HEK293 (cell line): ENCODE data around the gene STK38.

Source experiments
- HOXA7 ChIP-seq: sonication (generic); formaldehyde crosslinking; IDR thresholded peaks from 2 replicates; pipeline ENCODE4 v1.8.1; 2022; ENCODE audit warnings: missing genetic modification reagents, borderline replicate concordance
- TCF7L2 ChIP-seq: IDR thresholded peaks from 2 replicates; pipeline ENCODE4 v1.6.1; 2011; ENCODE audit warnings: low read depth, mild to moderate bottlenecking, inconsistent platforms, low read length, moderate library complexity, borderline replicate concordance
- YY1 ChIP-seq: fragments of 450-650 bp; formaldehyde crosslinking; IDR thresholded peaks from 2 replicates; pipeline ENCODE4 v1.5.1; 2018; ENCODE audit warnings: missing biosample characterization, missing genetic modification characterization
- ZNF10 ChIP-seq: fragments of 450-650 bp; formaldehyde crosslinking; IDR thresholded peaks from 2 replicates; pipeline ENCODE4 v1.5.1; 2017; ENCODE audit warnings: missing biosample characterization, missing genetic modification characterization
- ZNF274 ChIP-seq, 2 experiments: fragments of 200-500 bp in 1 of 2; fragments of 450-650 bp in 1 of 2; sonication (Bioruptor generic) in 1 of 2; formaldehyde crosslinking in 1 of 2; IDR thresholded peaks; 2 replicates each; pipeline versions ENCODE4 v1.5.1 to v1.6.1; 2014 to 2016; ENCODE audit warnings: borderline replicate concordance in 1 of 2, inconsistent platforms in 1 of 2, low read length in 1 of 2, missing biosample characterization in 1 of 2, missing genetic modification characterization in 1 of 2
- ZNF510 ChIP-seq: fragments of 450-650 bp; formaldehyde crosslinking; IDR thresholded peaks from 2 replicates; pipeline ENCODE4 v1.5.1; 2018; ENCODE audit warnings: mild to moderate bottlenecking, missing genetic modification characterization, missing biosample characterization; ENCODE audit not compliant: insufficient replicate concordance
- ZNF624 ChIP-seq: fragments of 450-650 bp; formaldehyde crosslinking; IDR thresholded peaks from 2 replicates; pipeline ENCODE4 v1.5.1; 2017; ENCODE audit warnings: missing biosample characterization, missing genetic modification characterization
- ZNF670 ChIP-seq: fragments of 450-650 bp; formaldehyde crosslinking; IDR thresholded peaks from 2 replicates; pipeline ENCODE4 v1.5.1; 2016; ENCODE audit warnings: missing biosample characterization, missing genetic modification characterization, low read depth
- ZNF776 ChIP-seq: fragments of 450-650 bp; formaldehyde crosslinking; IDR thresholded peaks from 2 replicates; pipeline ENCODE4 v1.5.0; 2017; ENCODE audit warnings: missing biosample characterization, missing genetic modification characterization, borderline replicate concordance
- ZNF837 ChIP-seq: fragments of 450-650 bp; formaldehyde crosslinking; IDR thresholded peaks from 2 replicates; pipeline ENCODE4 v1.5.1; 2016; ENCODE audit warnings: missing biosample characterization, missing genetic modification characterization
- TF ChIP-seq, protein P1 (sequence below): fragments of 450-650 bp; formaldehyde crosslinking; IDR thresholded peaks from 2 replicates; pipeline ENCODE4 v1.5.1; 2016; ENCODE audit warnings: missing biosample characterization, missing genetic modification characterization
- TF ChIP-seq, protein P2 (sequence below): fragments of 450-650 bp; formaldehyde crosslinking; IDR thresholded peaks from 2 replicates; pipeline ENCODE4 v1.5.1; 2016; ENCODE audit warnings: missing biosample characterization, missing genetic modification characterization, borderline replicate concordance
- TF ChIP-seq, protein P3 (sequence below): sonication (generic); formaldehyde crosslinking; IDR thresholded peaks from 2 replicates; pipeline ENCODE4 v1.8.1; 2022; ENCODE audit warnings: mild to moderate bottlenecking, moderate library complexity, missing genetic modification reagents
- TF ChIP-seq, protein P4 (sequence below): fragments of 450-650 bp; IDR thresholded peaks from 2 replicates; pipeline ENCODE4 v1.5.1; 2018; ENCODE audit warnings: missing biosample characterization, mild to moderate bottlenecking, missing genetic modification characterization

DNA sequence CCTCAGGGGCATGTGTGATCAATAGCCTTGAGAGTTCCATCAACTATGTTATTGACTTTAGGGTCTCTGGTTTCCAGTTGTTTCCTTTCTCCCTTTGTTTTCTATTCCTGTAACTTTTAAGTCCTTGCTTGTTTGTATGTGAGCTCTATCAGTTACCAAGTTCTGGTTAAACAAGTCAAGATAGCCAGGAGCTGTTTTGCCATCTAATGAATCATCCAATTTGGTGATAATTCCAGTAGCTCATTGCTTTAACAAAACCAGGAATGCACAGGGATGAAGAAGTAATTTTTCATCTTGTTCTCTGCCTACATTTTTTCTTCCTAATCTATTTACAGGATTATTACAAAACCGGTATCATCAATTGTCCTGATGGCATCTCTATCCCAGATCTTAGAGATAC lies 68.0 kb downstream of the STK38 start:
- TF ChIP-seq, protein P1, sequence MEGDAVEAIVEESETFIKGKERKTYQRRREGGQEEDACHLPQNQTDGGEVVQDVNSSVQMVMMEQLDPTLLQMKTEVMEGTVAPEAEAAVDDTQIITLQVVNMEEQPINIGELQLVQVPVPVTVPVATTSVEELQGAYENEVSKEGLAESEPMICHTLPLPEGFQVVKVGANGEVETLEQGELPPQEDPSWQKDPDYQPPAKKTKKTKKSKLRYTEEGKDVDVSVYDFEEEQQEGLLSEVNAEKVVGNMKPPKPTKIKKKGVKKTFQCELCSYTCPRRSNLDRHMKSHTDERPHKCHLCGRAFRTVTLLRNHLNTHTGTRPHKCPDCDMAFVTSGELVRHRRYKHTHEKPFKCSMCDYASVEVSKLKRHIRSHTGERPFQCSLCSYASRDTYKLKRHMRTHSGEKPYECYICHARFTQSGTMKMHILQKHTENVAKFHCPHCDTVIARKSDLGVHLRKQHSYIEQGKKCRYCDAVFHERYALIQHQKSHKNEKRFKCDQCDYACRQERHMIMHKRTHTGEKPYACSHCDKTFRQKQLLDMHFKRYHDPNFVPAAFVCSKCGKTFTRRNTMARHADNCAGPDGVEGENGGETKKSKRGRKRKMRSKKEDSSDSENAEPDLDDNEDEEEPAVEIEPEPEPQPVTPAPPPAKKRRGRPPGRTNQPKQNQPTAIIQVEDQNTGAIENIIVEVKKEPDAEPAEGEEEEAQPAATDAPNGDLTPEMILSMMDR (tag by site-specific recombination), result no peak
- no peak for TF ChIP-seq ZNF274 (IDR thresholded peaks at IDR 0.05; ENCODE audit: low read length)
- TF ChIP-seq ZNF274 (tag by site-specific recombination; IDR thresholded peaks at IDR 0.05; ENCODE audit: borderline replicate concordance), result no peak
- TF ChIP-seq, protein P2, sequence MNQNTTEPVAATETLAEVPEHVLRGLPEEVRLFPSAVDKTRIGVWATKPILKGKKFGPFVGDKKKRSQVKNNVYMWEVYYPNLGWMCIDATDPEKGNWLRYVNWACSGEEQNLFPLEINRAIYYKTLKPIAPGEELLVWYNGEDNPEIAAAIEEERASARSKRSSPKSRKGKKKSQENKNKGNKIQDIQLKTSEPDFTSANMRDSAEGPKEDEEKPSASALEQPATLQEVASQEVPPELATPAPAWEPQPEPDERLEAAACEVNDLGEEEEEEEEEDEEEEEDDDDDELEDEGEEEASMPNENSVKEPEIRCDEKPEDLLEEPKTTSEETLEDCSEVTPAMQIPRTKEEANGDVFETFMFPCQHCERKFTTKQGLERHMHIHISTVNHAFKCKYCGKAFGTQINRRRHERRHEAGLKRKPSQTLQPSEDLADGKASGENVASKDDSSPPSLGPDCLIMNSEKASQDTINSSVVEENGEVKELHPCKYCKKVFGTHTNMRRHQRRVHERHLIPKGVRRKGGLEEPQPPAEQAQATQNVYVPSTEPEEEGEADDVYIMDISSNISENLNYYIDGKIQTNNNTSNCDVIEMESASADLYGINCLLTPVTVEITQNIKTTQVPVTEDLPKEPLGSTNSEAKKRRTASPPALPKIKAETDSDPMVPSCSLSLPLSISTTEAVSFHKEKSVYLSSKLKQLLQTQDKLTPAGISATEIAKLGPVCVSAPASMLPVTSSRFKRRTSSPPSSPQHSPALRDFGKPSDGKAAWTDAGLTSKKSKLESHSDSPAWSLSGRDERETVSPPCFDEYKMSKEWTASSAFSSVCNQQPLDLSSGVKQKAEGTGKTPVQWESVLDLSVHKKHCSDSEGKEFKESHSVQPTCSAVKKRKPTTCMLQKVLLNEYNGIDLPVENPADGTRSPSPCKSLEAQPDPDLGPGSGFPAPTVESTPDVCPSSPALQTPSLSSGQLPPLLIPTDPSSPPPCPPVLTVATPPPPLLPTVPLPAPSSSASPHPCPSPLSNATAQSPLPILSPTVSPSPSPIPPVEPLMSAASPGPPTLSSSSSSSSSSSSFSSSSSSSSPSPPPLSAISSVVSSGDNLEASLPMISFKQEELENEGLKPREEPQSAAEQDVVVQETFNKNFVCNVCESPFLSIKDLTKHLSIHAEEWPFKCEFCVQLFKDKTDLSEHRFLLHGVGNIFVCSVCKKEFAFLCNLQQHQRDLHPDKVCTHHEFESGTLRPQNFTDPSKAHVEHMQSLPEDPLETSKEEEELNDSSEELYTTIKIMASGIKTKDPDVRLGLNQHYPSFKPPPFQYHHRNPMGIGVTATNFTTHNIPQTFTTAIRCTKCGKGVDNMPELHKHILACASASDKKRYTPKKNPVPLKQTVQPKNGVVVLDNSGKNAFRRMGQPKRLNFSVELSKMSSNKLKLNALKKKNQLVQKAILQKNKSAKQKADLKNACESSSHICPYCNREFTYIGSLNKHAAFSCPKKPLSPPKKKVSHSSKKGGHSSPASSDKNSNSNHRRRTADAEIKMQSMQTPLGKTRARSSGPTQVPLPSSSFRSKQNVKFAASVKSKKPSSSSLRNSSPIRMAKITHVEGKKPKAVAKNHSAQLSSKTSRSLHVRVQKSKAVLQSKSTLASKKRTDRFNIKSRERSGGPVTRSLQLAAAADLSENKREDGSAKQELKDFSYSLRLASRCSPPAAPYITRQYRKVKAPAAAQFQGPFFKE (tag by site-specific recombination), result no peak
- TF ChIP-seq ZNF510, result no peak
- TF ChIP-seq ZNF10 (tag by site-specific recombination), result no peak
- no peak for TF ChIP-seq YY1 (tag by site-specific recombination)
- no peak for TF ChIP-seq HOXA7 (CRISPR knock-in tag)
- no peak for TF ChIP-seq ZNF624 (tag by site-specific recombination)
- TF ChIP-seq, protein P3, sequence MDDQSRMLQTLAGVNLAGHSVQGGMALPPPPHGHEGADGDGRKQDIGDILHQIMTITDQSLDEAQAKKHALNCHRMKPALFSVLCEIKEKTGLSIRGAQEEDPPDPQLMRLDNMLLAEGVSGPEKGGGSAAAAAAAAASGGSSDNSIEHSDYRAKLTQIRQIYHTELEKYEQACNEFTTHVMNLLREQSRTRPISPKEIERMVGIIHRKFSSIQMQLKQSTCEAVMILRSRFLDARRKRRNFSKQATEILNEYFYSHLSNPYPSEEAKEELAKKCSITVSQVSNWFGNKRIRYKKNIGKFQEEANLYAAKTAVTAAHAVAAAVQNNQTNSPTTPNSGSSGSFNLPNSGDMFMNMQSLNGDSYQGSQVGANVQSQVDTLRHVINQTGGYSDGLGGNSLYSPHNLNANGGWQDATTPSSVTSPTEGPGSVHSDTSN (CRISPR knock-in tag), result no peak
- no peak for TF ChIP-seq ZNF776
- TF ChIP-seq ZNF670 (tag by site-specific recombination), result no peak
- TF ChIP-seq ZNF837, result no peak
- TF ChIP-seq, protein P4, sequence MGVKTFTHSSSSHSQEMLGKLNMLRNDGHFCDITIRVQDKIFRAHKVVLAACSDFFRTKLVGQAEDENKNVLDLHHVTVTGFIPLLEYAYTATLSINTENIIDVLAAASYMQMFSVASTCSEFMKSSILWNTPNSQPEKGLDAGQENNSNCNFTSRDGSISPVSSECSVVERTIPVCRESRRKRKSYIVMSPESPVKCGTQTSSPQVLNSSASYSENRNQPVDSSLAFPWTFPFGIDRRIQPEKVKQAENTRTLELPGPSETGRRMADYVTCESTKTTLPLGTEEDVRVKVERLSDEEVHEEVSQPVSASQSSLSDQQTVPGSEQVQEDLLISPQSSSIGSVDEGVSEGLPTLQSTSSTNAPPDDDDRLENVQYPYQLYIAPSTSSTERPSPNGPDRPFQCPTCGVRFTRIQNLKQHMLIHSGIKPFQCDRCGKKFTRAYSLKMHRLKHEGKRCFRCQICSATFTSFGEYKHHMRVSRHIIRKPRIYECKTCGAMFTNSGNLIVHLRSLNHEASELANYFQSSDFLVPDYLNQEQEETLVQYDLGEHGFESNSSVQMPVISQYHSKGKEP (tag by site-specific recombination), result no peak
- TF ChIP-seq TCF7L2, result no peak
